ENCODE data around the gene PRKCZ.
"Not testable (repeated sequence)": the region's sequence is repeated elsewhere in the genome, so short reads cannot be mapped to it uniquely, and the experiment has no call there.

The PRKCZ gene

GRCh38 chr1:2137257-2138121 lies 87.3 kb downstream of the PRKCZ start:
- no peak overlapping the region for H3K4me2 ChIP-seq (ENCODE audit: insufficient read depth, low read length, poor library complexity, severe bottlenecking)
- H4K8ac ChIP-seq (ENCODE audit: low read depth, low read length) = no peak overlapping the region
- no peak overlapping the region for H3K14ac ChIP-seq (ENCODE audit: low read length)
- H3K36me3 ChIP-seq (replicated peaks in 1 of 2; ENCODE audit: control insufficient read depth in 2 of 2, insufficient read depth in 2 of 2, low read length in 2 of 2) = no peaks in the 10 kb centered on the region
- no peak overlapping the region for H4K91ac ChIP-seq (ENCODE audit: low read depth, low read length, poor library complexity)
- H2BK15ac ChIP-seq (ENCODE audit: low read length) = no peak overlapping the region
- H2AFZ ChIP-seq (ENCODE audit: low read length) = no peak overlapping the region
- H2BK5ac ChIP-seq (ENCODE audit: low read length) = no peak overlapping the region
- H3K9me3 ChIP-seq (replicated peaks in 1 of 2; ENCODE audit: control insufficient read depth in 2 of 2, insufficient read depth in 1 of 2, low read depth in 1 of 2, low read length in 2 of 2) = no peaks in the 10 kb centered on the region
- no peak overlapping the region for H2BK120ac ChIP-seq (ENCODE audit: low read depth, low read length)
- no peak overlapping the region for H3K23ac ChIP-seq (ENCODE audit: low read depth, low read length, poor library complexity)
- H2BK12ac ChIP-seq (ENCODE audit: low read length) = no peak overlapping the region
- DNase-seq (ENCODE audit: low spot score) = no peak
- peaks cover 26 to 30% of the 10 kb centered on the region in 2 donors for H3K4me1 ChIP-seq (ENCODE audit: control insufficient read depth in 2 of 2, insufficient read depth in 1 of 2, low read depth in 1 of 2, low read length in 2 of 2)
- no peak overlapping the region for H3K9ac ChIP-seq (ENCODE audit: low read depth, low read length, poor library complexity)
- H3K27ac ChIP-seq (replicated peaks; ENCODE audit: low read length) = no peak overlapping the region
- WGBS, 2 donors (ENCODE audit: extremely low coverage in 2 of 2, insufficient read length in 2 of 2, insufficient replicate concordance in 1 of 2) = no CpG with 5 or more reads among the region's 29 CpGs
- H3K4ac ChIP-seq (ENCODE audit: low read length) = no peak overlapping the region
- H2AK5ac ChIP-seq (ENCODE audit: low read depth, low read length) = no peak overlapping the region
- H3K18ac ChIP-seq (ENCODE audit: low read length) = peak overlapping the region; percentile 8
- peaks cover 6% of the 10 kb centered on the region for H3K79me1 ChIP-seq (ENCODE audit: low read depth, low read length)
- H3K27me3 ChIP-seq (ENCODE audit: control insufficient read depth in 3 of 3, insufficient read depth in 3 of 3, low read depth in 1 of 3, low read length in 3 of 3) = peaks cover 0 to 13% (median 0%) of the 10 kb centered on the region in 3 experiments
- H3K4me3 ChIP-seq (ENCODE audit: low read length in 2 of 2) = no peak overlapping the region

DNA sequence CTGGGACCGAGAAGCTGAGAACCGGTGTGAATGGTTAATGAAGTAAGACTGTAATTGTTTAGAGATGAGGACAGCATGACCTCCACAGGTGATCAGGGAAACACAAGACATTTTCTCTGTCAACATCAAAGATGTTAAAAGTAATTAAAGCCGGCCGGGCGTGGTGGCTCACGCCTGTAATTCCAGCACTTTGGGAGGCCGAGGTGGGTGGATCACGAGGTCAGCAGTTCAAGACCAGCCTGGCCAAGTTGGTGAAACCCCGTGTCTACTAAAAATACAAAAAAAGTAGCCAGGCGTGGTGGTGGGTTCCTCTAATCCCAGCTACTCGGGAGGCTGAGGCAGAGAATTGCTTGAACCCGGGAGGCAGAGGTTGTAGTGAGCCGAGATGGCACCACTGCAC lies 88.9 kb downstream of the PRKCZ start:
- H3K4ac ChIP-seq (ENCODE audit: low read length); H2AK5ac ChIP-seq (ENCODE audit: low read depth, low read length); H3K27ac ChIP-seq (replicated peaks; ENCODE audit: low read length); H3K14ac ChIP-seq (ENCODE audit: low read length); H4K91ac ChIP-seq (ENCODE audit: low read depth, low read length, poor library complexity); H2BK15ac ChIP-seq (ENCODE audit: low read length); H3K9me3 ChIP-seq (replicated peaks in 1 of 2; ENCODE audit: control insufficient read depth in 2 of 2, insufficient read depth in 1 of 2, low read depth in 1 of 2, low read length in 2 of 2); H3K18ac ChIP-seq (ENCODE audit: low read length); H3K36me3 ChIP-seq (replicated peaks in 1 of 2; ENCODE audit: control insufficient read depth in 2 of 2, insufficient read depth in 2 of 2, low read length in 2 of 2); H3K79me1 ChIP-seq (ENCODE audit: low read depth, low read length); H4K8ac ChIP-seq (ENCODE audit: low read depth, low read length); H2BK5ac ChIP-seq (ENCODE audit: low read length); H2AFZ ChIP-seq (ENCODE audit: low read length); DNase-seq (ENCODE audit: low spot score); H3K4me3 ChIP-seq (ENCODE audit: low read length in 2 of 2); H2BK120ac ChIP-seq (ENCODE audit: low read depth, low read length); H2BK12ac ChIP-seq (ENCODE audit: low read length); H3K23ac ChIP-seq (ENCODE audit: low read depth, low read length, poor library complexity); H3K4me2 ChIP-seq (ENCODE audit: insufficient read depth, low read length, poor library complexity, severe bottlenecking); H3K9ac ChIP-seq (ENCODE audit: low read depth, low read length, poor library complexity): not testable (repeated sequence)
- WGBS, 2 donors (ENCODE audit: extremely low coverage in 2 of 2, insufficient read length in 2 of 2, insufficient replicate concordance in 1 of 2) = no CpG with 5 or more reads among the region's 13 CpGs
- Histone ChIP-seq H3K27me3 (ENCODE audit: control insufficient read depth in 3 of 3, insufficient read depth in 3 of 3, low read depth in 1 of 3, low read length in 3 of 3) (peaks cover 0 to 13% (median 0%) of the 10 kb centered on the region in 3 experiments), H3K4me1 (ENCODE audit: control insufficient read depth in 2 of 2, insufficient read depth in 1 of 2, low read depth in 1 of 2, low read length in 2 of 2) (peaks cover 17 to 21% of the 10 kb centered on the region in 2 donors)

GRCh38 chr1:2141025-2141424 lies 90.8 kb downstream of the PRKCZ start:
- H3K4me1 ChIP-seq (ENCODE audit: control insufficient read depth in 2 of 2, insufficient read depth in 1 of 2, low read depth in 1 of 2, low read length in 2 of 2) = peaks cover 3% of the 10 kb centered on the region in 2 donors
- H3K4me3 ChIP-seq (ENCODE audit: low read length in 2 of 2) = no peak overlapping the region
- no peak overlapping the region for H2BK12ac ChIP-seq (ENCODE audit: low read length)
- no peak for DNase-seq (ENCODE audit: low spot score)
- no peak overlapping the region for H3K27ac ChIP-seq (replicated peaks; ENCODE audit: low read length)
- peaks cover 6% of the 10 kb centered on the region for H3K79me1 ChIP-seq (ENCODE audit: low read depth, low read length)
- WGBS, 2 donors (ENCODE audit: extremely low coverage in 2 of 2, insufficient read length in 2 of 2, insufficient replicate concordance in 1 of 2) = no CpG with 5 or more reads among the region's 4 CpGs
- no peak overlapping the region for H3K4ac ChIP-seq (ENCODE audit: low read length)
- no peak overlapping the region for H2BK15ac ChIP-seq (ENCODE audit: low read length)
- H4K91ac ChIP-seq (ENCODE audit: low read depth, low read length, poor library complexity) = no peak overlapping the region
- H3K9ac ChIP-seq (ENCODE audit: low read depth, low read length, poor library complexity) = no peak overlapping the region
- H2BK5ac ChIP-seq (ENCODE audit: low read length) = no peak overlapping the region
- H3K4me2 ChIP-seq (ENCODE audit: insufficient read depth, low read length, poor library complexity, severe bottlenecking) = no peak overlapping the region
- H2AK5ac ChIP-seq (ENCODE audit: low read depth, low read length) = no peak overlapping the region
- no peak overlapping the region for H3K14ac ChIP-seq (ENCODE audit: low read length)
- no peak overlapping the region for H3K23ac ChIP-seq (ENCODE audit: low read depth, low read length, poor library complexity)
- H2BK120ac ChIP-seq (ENCODE audit: low read depth, low read length) = no peak overlapping the region
- H4K8ac ChIP-seq (ENCODE audit: low read depth, low read length) = no peak overlapping the region
- no peak overlapping the region for H2AFZ ChIP-seq (ENCODE audit: low read length)
- peaks cover 0 to 2% of the 10 kb centered on the region in 2 donors for H3K36me3 ChIP-seq (replicated peaks in 1 of 2; ENCODE audit: control insufficient read depth in 2 of 2, insufficient read depth in 2 of 2, low read length in 2 of 2)
- H3K18ac ChIP-seq (ENCODE audit: low read length) = no peak overlapping the region
- no peaks in the 10 kb centered on the region for H3K9me3 ChIP-seq (replicated peaks in 1 of 2; ENCODE audit: control insufficient read depth in 2 of 2, insufficient read depth in 1 of 2, low read depth in 1 of 2, low read length in 2 of 2)
- peaks cover 0 to 10% (median 0%) of the 10 kb centered on the region in 3 experiments for H3K27me3 ChIP-seq (ENCODE audit: control insufficient read depth in 3 of 3, insufficient read depth in 3 of 3, low read depth in 1 of 3, low read length in 3 of 3)

- Histone ChIP-seq H2BK12ac (ENCODE audit: low read length) (peak overlapping the region; percentile 84), H3K27me3 (ENCODE audit: control insufficient read depth in 3 of 3, insufficient read depth in 3 of 3, low read depth in 1 of 3, low read length in 3 of 3) (no peaks in the 10 kb centered on the region), H3K4me2 (ENCODE audit: insufficient read depth, low read length, poor library complexity, severe bottlenecking) (no peak overlapping the region), H3K79me1 (ENCODE audit: low read depth, low read length) (peaks cover 2% of the 10 kb centered on the region), H4K91ac (ENCODE audit: low read depth, low read length, poor library complexity) (no peak overlapping the region), H3K18ac (ENCODE audit: low read length) (peak overlapping the region; percentile 64), H3K14ac (ENCODE audit: low read length) (no peak overlapping the region), H3K4ac (ENCODE audit: low read length) (no peak overlapping the region), H2AFZ (ENCODE audit: low read length) (no peak overlapping the region), H3K27ac (replicated peaks; ENCODE audit: low read length) (no peak overlapping the region), H3K36me3 (replicated peaks in 1 of 2; ENCODE audit: control insufficient read depth in 2 of 2, insufficient read depth in 2 of 2, low read length in 2 of 2) (peaks cover 0 to 15% of the 10 kb centered on the region in 2 donors), H3K9me3 (replicated peaks in 1 of 2; ENCODE audit: control insufficient read depth in 2 of 2, insufficient read depth in 1 of 2, low read depth in 1 of 2, low read length in 2 of 2) (no peaks in the 10 kb centered on the region), H3K9ac (ENCODE audit: low read depth, low read length, poor library complexity) (no peak overlapping the region), H2BK5ac (ENCODE audit: low read length) (peak overlapping the region; percentile 39), H2BK120ac (ENCODE audit: low read depth, low read length) (no peak overlapping the region), H3K23ac (ENCODE audit: low read depth, low read length, poor library complexity) (no peak overlapping the region), H4K8ac (ENCODE audit: low read depth, low read length) (no peak overlapping the region), H3K4me1 (ENCODE audit: control insufficient read depth in 2 of 2, insufficient read depth in 1 of 2, low read depth in 1 of 2, low read length in 2 of 2) (no peaks in the 10 kb centered on the region), H3K4me3 (ENCODE audit: low read length in 2 of 2) (no peak overlapping the region), H2BK15ac (ENCODE audit: low read length) (no peak overlapping the region), H2AK5ac (ENCODE audit: low read depth, low read length) (no peak overlapping the region)
- no CpG with 5 or more reads among the region's 30 CpGs for WGBS, 2 donors (ENCODE audit: extremely low coverage in 2 of 2, insufficient read length in 2 of 2, insufficient replicate concordance in 1 of 2)
- DNase-seq (ENCODE audit: low spot score) = no peak
Measured at GRCh38 chr1:2143814-2144500, 93.7 kb downstream of the PRKCZ start.

Data from neuronal stem cell (in vitro differentiated cells).